Stimulated activated CD8-positive, alpha-beta memory T cell treated with anti-CD3 and anti-CD28 coated beads, Interleukin-12 subunit alpha, Interleukin-12 subunit beta, amount 100 ng/mL, for 4 hours (primary cell): ENCODE data around the gene PTCRA.
"Not testable (repeated sequence)": the region's sequence is repeated elsewhere in the genome, so short reads cannot be mapped to it uniquely, and the experiment has no call there.

Experiments
- DNase-seq: peaks from one replicate; pipeline ENCODE4 v3.0.0-alpha.2; 2020; ENCODE audit warnings: low read depth

PTCRA gene, protein sequence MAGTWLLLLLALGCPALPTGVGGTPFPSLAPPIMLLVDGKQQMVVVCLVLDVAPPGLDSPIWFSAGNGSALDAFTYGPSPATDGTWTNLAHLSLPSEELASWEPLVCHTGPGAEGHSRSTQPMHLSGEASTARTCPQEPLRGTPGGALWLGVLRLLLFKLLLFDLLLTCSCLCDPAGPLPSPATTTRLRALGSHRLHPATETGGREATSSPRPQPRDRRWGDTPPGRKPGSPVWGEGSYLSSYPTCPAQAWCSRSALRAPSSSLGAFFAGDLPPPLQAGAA

GRCh38 chr6:42915732-42916131 is at the start of gene PTCRA:
Gene PTCRA (plus strand): TSS chr6:42916053. CDS start chr6:42916070, 17 bp downstream.
- DNase-seq = no peak

DNA sequence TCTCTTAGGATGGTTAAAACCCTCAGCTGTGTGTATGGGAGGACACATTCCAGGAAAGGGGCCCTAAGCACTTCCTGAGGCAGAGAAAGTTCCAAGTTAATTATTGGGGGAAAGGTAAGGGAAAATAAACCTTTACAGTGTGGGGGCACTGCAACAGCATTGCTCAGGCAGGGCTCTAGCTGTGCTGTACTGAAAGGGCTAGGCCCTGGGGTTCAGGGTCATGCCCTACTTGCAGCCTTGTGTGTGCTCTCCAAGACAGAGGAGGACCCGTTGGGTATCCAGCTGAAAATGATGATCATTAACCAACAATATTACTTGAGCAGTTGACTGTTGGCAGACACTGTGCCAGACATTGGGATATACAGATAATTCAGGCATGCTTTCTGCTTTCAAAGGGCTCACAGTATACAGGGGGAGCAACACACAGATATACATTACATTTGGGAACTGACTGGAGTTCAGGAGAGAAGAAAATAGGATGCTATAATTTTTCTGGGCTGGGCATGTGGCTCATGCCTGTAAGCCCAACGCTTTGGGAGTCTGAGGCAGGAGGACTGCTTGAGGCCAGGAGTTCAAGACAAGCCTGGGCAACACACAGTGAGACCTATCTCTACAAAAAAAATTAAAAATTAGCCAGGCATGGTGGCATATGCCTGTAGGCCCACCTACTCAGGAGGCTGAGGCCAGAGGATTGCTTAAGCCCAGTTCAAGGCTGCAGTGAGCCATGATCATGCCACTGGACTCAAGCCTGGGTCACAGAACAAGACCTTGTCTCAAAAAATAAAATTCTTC is 45.5 kb upstream of the PTCRA start:
- DNase-seq = no peak

DNA sequence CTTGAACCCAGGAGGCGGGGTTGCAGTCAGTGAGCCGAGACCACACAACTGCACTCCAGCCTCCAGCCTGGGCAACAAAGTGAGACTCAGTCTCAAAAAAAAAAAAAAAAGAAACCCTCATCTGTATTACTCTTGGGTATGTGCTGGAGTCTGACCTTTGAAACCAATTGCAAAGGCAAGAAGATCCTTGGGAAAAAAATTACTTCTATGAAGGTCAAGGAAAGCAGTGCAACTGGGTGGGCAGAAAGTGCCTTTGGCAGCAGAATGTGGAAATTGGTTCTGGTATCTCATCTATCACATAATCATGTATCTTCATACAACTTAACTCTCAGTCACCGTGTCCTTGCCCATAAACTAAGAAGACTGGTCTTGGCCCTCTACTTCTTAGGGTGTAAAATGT is 44.1 kb upstream of the PTCRA start:
- DNase-seq = no peak

GRCh38 chr6:42873313-42873712 is 42.5 kb upstream of the PTCRA start:
- no peak for DNase-seq

DNA sequence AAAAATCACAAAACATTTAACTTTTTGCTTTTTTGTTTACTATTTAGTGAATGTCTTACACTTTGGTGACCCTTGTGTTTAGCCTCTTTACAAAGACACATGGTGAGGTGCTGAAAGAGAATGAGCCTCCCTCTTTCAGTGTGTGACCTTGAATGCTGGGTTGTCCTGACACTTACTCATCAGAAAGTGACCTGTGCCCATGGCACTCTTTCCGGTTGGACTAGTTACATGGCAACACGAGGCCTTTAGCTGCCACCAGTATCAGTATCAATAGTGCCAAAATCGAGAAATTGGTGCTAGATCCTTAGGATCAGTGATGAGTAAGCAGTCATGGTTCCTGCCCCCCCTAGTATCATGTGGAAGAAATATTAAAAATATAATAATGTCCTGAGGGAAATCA is 38.2 kb upstream of the PTCRA start:
- DNase-seq = no peak

DNA sequence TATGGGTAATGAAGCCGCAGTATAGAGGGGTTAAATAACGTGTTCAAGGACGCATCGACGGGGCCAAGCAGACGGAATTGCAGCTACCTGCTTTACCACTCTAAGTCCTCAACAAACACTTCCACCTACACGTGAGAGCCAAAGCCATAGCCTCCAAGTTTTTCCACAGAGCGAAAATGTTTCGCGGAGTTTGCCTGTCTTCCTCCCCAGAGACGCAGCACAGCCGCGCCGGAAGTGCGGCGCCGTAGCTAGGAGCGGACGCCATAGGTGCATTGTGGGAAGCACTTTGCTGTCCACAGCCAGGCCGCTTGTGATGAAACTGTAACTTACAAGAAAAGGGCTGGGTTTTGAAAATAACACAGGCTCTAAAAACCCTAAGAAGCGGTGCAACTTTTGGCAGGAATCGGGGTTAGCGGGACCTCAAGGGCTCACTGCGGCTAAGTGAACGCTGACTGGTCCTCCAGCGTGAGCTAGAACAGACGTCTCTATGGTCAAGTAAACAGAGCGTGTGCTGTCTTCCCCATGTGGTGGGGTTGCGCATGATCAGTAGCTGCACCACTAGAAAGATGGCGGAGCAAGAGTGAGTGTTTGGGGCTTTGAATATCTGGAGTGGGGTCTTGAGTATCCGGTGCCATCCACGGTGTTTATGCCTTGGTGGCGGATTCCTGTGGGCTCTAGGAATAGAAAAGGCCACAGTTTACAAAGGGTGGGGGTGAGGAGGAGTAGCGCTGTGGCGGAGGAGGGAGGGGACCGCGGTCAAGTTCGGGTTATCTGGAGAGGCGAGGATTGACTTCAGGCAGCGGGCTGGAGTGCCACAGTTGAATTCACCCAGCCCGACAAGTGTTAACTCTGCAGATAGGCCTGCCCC is 36.2 kb upstream of the PTCRA start, which contains the start of gene RPL7L1:
Gene RPL7L1, plus strand, starts transcription at position 245 of the 868 bp plus-strand sequence. Its CDS starts 295 bp downstream, at position 540.
- DNase-seq = peak; percentile 66

GRCh38 chr6:42880240-42880817 is 35.5 kb upstream of the PTCRA start:
- DNase-seq = not testable (repeated sequence)

- not testable (repeated sequence) for DNase-seq
Observed at GRCh38 chr6:42880871-42881270, 35.0 kb upstream of the PTCRA start.

- DNase-seq = no peak
Observed at GRCh38 chr6:42885702-42886101, 30.2 kb upstream of the PTCRA start.

DNA sequence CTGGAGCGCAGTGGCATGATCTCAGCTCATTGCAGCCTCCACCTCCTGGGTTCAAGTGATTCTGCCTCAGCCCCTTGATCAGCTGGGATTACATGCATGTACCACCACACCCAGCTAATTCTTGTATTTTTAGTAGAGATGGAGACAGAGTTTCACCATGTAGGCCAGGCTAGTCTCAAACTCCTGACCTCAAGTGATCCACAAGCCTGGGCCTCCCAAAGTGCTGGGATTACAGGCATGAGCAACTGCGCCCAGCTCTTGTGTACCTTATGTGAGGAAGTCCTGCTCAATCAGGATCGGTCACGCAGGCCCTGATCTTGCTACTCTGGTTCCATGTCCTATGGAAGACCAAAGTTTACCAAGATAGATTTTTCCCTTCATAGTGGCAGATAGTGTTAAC is 27.7 kb upstream of the PTCRA start:
- DNase-seq = not testable (repeated sequence)

DNA sequence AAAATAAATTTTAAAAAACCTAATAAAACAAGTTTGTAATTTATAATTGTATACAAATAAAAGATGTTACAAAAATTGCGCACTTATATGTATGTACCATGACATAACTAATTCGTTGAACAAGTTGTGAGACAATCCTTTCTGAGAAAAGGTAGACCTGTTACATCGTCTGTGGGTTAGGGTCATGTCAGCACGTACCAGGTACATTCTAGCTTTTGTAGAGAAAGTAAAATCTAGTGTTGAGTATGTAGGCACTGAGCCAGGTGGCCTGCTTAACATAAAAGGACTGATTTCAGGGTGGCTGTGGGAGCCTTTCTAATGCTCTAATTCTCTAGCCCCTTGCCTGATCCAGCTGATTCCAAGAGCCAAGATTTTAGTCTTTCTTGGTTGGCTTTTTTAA is 26.0 kb upstream of the PTCRA start:
- no peak for DNase-seq

DNA sequence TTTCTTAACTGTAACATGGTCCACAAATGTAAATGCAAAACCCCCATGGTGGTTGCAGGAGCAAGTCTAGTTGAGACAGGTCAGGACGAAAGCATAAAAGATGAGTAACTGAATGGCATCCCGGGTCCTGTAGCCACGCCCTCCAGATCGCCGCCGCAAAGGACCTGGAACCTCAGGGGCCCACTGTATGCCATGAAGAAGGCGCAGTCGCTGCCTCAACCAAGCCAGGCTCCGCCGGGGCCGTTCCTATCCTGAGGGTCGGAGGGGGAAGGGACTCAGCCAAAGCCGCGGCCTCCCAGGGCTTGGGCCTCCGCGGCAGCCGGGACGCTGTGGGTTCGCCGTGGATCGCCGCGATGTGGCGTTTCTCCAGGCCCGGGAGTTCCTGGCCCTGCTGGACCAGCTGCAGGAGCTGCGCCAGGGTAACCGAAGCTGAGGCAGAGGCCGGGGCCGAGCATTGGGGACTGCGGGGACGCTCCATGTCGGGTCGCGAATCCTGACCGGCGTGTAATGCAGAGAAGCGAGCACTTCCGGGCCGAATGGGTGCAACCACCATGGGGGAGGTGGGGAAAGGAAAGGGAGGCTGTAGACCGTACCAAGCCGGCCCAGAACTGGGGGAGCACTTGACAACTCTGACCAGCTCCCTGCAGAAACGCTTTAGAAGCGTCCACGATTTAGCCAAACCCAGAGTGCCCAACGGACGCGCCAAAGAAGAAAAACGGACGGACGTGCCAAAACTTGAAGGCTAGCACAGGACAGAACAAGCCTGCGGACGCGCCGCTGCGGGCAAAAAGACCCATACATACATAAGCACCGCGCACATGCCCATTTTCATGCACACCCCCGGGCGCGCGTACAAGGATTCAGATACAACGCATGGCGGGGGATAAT is 25.3 kb upstream of the PTCRA start:
- peak; percentile 76 for DNase-seq

DNA sequence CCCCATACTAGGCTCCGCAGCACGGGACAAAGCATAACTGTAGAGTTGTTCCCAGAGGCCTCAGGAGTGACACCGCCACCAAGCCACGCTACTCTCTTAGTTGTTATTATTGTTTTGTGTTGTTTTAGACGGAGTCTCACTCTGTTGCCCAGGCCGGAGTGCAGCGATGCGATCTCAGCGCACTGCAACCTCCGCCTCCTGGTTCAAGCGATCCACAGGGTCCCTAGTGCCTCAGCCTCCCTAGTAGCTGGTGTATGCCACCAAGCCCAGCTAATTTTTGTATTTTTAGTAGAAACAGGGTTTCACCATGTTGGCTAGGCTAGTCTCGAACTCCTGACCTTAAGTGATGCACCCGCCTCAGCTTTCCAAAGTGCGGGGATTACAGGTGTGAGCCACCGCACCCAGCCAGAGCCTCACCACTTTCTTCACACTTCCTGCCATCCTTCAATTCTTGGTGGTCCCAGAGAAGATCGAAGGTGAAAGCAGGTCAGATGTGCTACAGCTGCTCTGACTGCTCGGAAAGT is 24.6 kb upstream of the PTCRA start:
- DNase-seq = no peak

DNA sequence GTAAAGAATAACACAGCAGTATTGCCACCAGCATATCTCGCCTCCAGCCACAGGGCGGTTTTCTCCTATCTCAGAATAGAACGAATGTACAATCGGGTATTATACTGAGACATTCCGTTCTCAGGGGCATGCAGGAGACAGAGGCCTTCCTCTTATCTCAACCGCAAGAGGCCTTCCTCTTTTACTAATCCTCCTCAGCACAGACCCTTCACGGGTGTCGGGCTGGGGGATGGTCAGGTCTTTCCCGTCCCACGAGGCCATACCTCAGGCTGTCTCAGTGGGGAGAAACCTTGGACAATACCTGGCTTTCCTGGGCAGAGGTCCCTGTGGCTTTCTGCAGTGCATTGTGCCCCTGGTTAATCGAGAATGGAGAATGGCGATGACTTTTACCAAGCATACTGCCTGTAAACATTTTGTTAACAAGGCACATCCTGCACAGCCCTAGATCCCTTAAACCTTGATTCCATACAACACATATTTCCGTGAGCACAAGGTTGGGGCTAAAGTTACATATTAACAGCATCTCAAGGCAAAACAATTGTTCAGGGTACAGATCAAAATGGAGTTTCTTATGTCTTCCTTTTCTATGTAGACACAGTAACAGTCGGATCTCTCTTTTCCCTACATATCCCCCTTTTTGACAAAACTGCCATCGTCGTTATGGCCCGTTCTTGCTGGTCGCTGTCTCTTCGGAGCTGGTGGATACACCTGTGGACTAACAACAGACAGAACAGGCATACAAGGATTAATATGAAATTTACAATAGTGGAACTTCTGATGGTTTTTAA is 21.6 kb upstream of the PTCRA start:
- DNase-seq = not testable (repeated sequence)

- no peak for DNase-seq
Observed at GRCh38 chr6:42896178-42896719, 19.6 kb upstream of the PTCRA start.

GRCh38 chr6:42898891-42899361 is 16.9 kb upstream of the PTCRA start:
- DNase-seq = no peak

DNA sequence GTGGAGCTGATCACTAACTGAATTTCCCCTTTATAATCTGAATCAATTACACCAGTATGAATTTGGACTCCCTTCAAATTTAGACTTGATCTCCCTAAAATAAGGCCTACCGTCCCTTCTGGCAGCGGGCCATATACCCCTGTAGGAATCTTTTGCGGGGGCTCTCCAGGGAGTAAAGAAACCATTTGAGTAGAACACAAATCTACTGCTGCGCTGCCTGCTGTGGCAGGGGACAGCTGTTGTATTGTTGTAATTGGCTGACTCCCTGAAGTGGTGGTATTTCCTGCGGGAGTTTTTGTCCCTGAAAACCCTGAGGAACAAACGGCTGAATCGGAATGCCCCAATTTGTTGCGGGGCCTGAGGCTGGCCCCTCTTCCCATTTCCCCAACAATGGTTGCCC is 16.0 kb upstream of the PTCRA start:
- DNase-seq = no peak

GRCh38 chr6:42901538-42901957 is 14.3 kb upstream of the PTCRA start:
- peak; percentile 13 for DNase-seq
